ENCODE measurements around the gene CPSF7. TPM values are rescaled to one million over a fixed set of nuclear protein-coding genes. Genes with fewer than 3 reads are reported as not detected.
A peak's percentile ranks its signal among the peaks of the same experiment; 100 is the strongest.

The CPSF7 gene
- total RNA-seq, 1 donor from 2014 or later: 143 TPM

- intact Hi-C loops (cut with micrococcal nuclease): loop anchor here (10.0 kb wide), 1 partner anchor 427 kb away; the partner anchor contains the start of genes FEN1 and TMEM258
- Mint-ChIP-seq H3K4me1 (peaks cover 20% of the 10 kb centered on the region), H3K4me3 (no peak overlapping the region), H3K36me3 (ENCODE audit: low read depth) (peaks cover 68% of the 10 kb centered on the region), H3K27me3 (no peaks in the 10 kb centered on the region), H3K9me3 (no peaks in the 10 kb centered on the region), H3K27ac (no peak overlapping the region)
- DNase-seq: no peak
These were observed 62.4 kb downstream of the CPSF7 start for GRCh38 chr11:61367406-61367805.

GRCh38 chr11:61364012-61364675 is 65.6 kb downstream of the CPSF7 start:
- DNase-seq: no peak
- no peaks in the 10 kb centered on the region for H3K27me3 Mint-ChIP-seq
- no peaks in the 10 kb centered on the region for H3K9me3 Mint-ChIP-seq
- intact Hi-C loops (cut with micrococcal nuclease): loop anchor here (10.0 kb wide), 1 partner anchor 431 kb away; the partner anchor contains the start of genes FEN1 and TMEM258
- H3K27ac Mint-ChIP-seq: peak overlapping the region; percentile 75
- H3K4me1 Mint-ChIP-seq: peaks cover 22% of the 10 kb centered on the region
- H3K4me3 Mint-ChIP-seq: peak overlapping the region; percentile 96
- H3K36me3 Mint-ChIP-seq (ENCODE audit: low read depth): peaks cover 43% of the 10 kb centered on the region

GRCh38 chr11:61362542-61362875 is 67.3 kb downstream of the CPSF7 start:
- Mint-ChIP-seq H3K36me3 (ENCODE audit: low read depth) (peaks cover 30% of the 10 kb centered on the region), H3K4me1 (peaks cover 23% of the 10 kb centered on the region)

GRCh38 chr11:61361741-61362541 is 67.8 kb downstream of the CPSF7 start, which contains the start of the genes CYB561A3 and TMEM138:
TSS of gene CYB561A3 (minus strand) at chr11:61361882. CDS start at chr11:61356713, 5,169 bp downstream.
TSS of gene TMEM138 (plus strand) at chr11:61362374. CDS start at chr11:61364391, 2,017 bp downstream.
- H3K36me3 Mint-ChIP-seq (ENCODE audit: low read depth): peaks cover 24% of the 10 kb centered on the region
- intact Hi-C loops (cut with micrococcal nuclease): loop anchor here (1.0 to 10.0 kb wide), 6 partner anchors 23 to 433 kb away; partner anchors contain the start of genes CPSF7, DDB1, FEN1 and TKFC
- H3K9me3 Mint-ChIP-seq: no peaks in the 10 kb centered on the region
- peaks cover 26% of the 10 kb centered on the region for H3K4me1 Mint-ChIP-seq
- H3K27ac Mint-ChIP-seq: peak within 1 kb of the TSS; percentile 95
- DNase-seq: peak; percentile 97
- H3K4me3 Mint-ChIP-seq: peak within 1 kb of the TSS; percentile 96
- no peaks in the 10 kb centered on the region for H3K27me3 Mint-ChIP-seq

More at GRCh38 chr11:61362542-61362875, 67.3 kb downstream of the CPSF7 start:
- DNase-seq: peak; percentile 81
- intact Hi-C loops (cut with micrococcal nuclease): loop anchor here (1.0 to 10.0 kb wide), 5 partner anchors 23 to 432 kb away; partner anchors contain the start of genes CPSF7, DDB1, FEN1 and TKFC
- H3K27me3 Mint-ChIP-seq: no peaks in the 10 kb centered on the region
- peak overlapping the region; percentile 95 for H3K27ac Mint-ChIP-seq
- peak overlapping the region; percentile 96 for H3K4me3 Mint-ChIP-seq
- H3K9me3 Mint-ChIP-seq: no peaks in the 10 kb centered on the region

- peaks cover 28% of the 10 kb centered on the region for H3K4me1 Mint-ChIP-seq
These were observed 68.5 kb downstream of the CPSF7 start for GRCh38 chr11:61361237-61361740.

GRCh38 chr11:61359516-61359915 is 70.3 kb downstream of the CPSF7 start:
- Mint-ChIP-seq H3K4me3 (no peak overlapping the region), H3K9me3 (no peaks in the 10 kb centered on the region), H3K4me1 (peaks cover 28% of the 10 kb centered on the region), H3K27ac (no peak overlapping the region), H3K36me3 (ENCODE audit: low read depth) (peaks cover 22% of the 10 kb centered on the region), H3K27me3 (no peaks in the 10 kb centered on the region)
- intact Hi-C loops (cut with micrococcal nuclease): no loop called here
- DNase-seq: no peak

More at GRCh38 chr11:61361237-61361740, 68.5 kb downstream of the CPSF7 start:
- peaks cover 20% of the 10 kb centered on the region for H3K36me3 Mint-ChIP-seq (ENCODE audit: low read depth)
- no peaks in the 10 kb centered on the region for H3K9me3 Mint-ChIP-seq
- H3K27me3 Mint-ChIP-seq: no peaks in the 10 kb centered on the region
- peak overlapping the region; percentile 96 for H3K4me3 Mint-ChIP-seq
- DNase-seq: no peak
- H3K27ac Mint-ChIP-seq: peak overlapping the region; percentile 95
- intact Hi-C loops (cut with micrococcal nuclease): loop anchor here (1.0 to 10.0 kb wide), 2 partner anchors 67 to 434 kb away; partner anchors contain the start of genes FEN1 and TMEM258

GRCh38 chr11:61358566-61358965 is 71.2 kb downstream of the CPSF7 start:
- Mint-ChIP-seq H3K9me3 (no peaks in the 10 kb centered on the region), H3K36me3 (ENCODE audit: low read depth) (peaks cover 18% of the 10 kb centered on the region), H3K4me1 (peaks cover 25% of the 10 kb centered on the region), H3K4me3 (no peak overlapping the region), H3K27ac (no peak overlapping the region), H3K27me3 (no peaks in the 10 kb centered on the region)
- intact Hi-C loops (cut with micrococcal nuclease): no loop called here
- DNase-seq: no peak

- intact Hi-C loops (cut with micrococcal nuclease): no loop called here
- DNase-seq: no peak
- Mint-ChIP-seq H3K27me3 (no peaks in the 10 kb centered on the region), H3K4me3 (no peak overlapping the region), H3K4me1 (peaks cover 19% of the 10 kb centered on the region), H3K36me3 (ENCODE audit: low read depth) (peaks cover 21% of the 10 kb centered on the region), H3K27ac (no peak overlapping the region), H3K9me3 (no peaks in the 10 kb centered on the region)
These were observed 71.9 kb downstream of the CPSF7 start for GRCh38 chr11:61357894-61358239.

- Mint-ChIP-seq H3K4me3 (no peak overlapping the region), H3K4me1 (peaks cover 17% of the 10 kb centered on the region), H3K36me3 (ENCODE audit: low read depth) (peaks cover 23% of the 10 kb centered on the region), H3K27me3 (no peaks in the 10 kb centered on the region), H3K9me3 (no peaks in the 10 kb centered on the region), H3K27ac (no peak overlapping the region)
- intact Hi-C loops (cut with micrococcal nuclease): no loop called here
- DNase-seq: no peak
These were observed 72.4 kb downstream of the CPSF7 start for GRCh38 chr11:61357233-61357893.

- Mint-ChIP-seq H3K4me1 (peaks cover 17% of the 10 kb centered on the region), H3K9me3 (no peaks in the 10 kb centered on the region), H3K36me3 (ENCODE audit: low read depth) (peaks cover 21% of the 10 kb centered on the region), H3K4me3 (no peak overlapping the region), H3K27ac (no peak overlapping the region), H3K27me3 (no peaks in the 10 kb centered on the region)
- intact Hi-C loops (cut with micrococcal nuclease): no loop called here
- no peak for DNase-seq
These were observed 73.1 kb downstream of the CPSF7 start for GRCh38 chr11:61356706-61357105.

GRCh38 chr11:61354208-61354607 is 75.6 kb downstream of the CPSF7 start:
- no peaks in the 10 kb centered on the region for H3K27me3 Mint-ChIP-seq
- no peak for DNase-seq
- no peak overlapping the region for H3K27ac Mint-ChIP-seq
- H3K9me3 Mint-ChIP-seq: no peaks in the 10 kb centered on the region
- intact Hi-C loops (cut with micrococcal nuclease): no loop called here
- H3K4me1 Mint-ChIP-seq: peaks cover 8% of the 10 kb centered on the region
- H3K4me3 Mint-ChIP-seq: no peak overlapping the region
- H3K36me3 Mint-ChIP-seq (ENCODE audit: low read depth): peaks cover 25% of the 10 kb centered on the region

GRCh38 chr11:61353131-61354067 is 76.4 kb downstream of the CPSF7 start:
- Mint-ChIP-seq H3K36me3 (ENCODE audit: low read depth) (peaks cover 25% of the 10 kb centered on the region), H3K27ac (no peak overlapping the region), H3K4me1 (peaks cover 8% of the 10 kb centered on the region), H3K4me3 (no peak overlapping the region), H3K9me3 (no peaks in the 10 kb centered on the region), H3K27me3 (no peaks in the 10 kb centered on the region)
- intact Hi-C loops (cut with micrococcal nuclease): no loop called here
- no peak for DNase-seq

Data from activated CD4-positive, alpha-beta T cell treated with anti-CD3 and anti-CD28 coated beads, Interleukin-2, amount 10 ng/mL, durations not matched to agents 24 days and 14 days (primary cell).